SH-SY5Y (cell line): ENCODE results near the gene TNS1.

Source experiments
- GATA2 ChIP-seq: IDR thresholded peaks from 2 replicates; pipeline ENCODE4 v1.6.1; 2011; ENCODE audit warnings: mild to moderate bottlenecking, low read depth, low read length
- GATA3 ChIP-seq: IDR thresholded peaks from 2 replicates; pipeline ENCODE4 v1.6.1; 2011; ENCODE audit warnings: low read depth, mild to moderate bottlenecking, low read length, moderate library complexity

- TF ChIP-seq GATA3 (no peak), GATA2 (no peak)
Observed at GRCh38 chr2:217789736-217790181, 213.0 kb downstream of the TNS1 start.
